ENCODE data around the gene ARFGAP3. TPM values are rescaled to one million over a fixed set of nuclear protein-coding genes. Genes with fewer than 3 reads are reported as not detected.
A peak's percentile ranks its signal among the peaks of the same experiment; 100 is the strongest.

The ARFGAP3 gene
- total RNA-seq, 1 donor from 2014 or later: 29.8 TPM

DNA sequence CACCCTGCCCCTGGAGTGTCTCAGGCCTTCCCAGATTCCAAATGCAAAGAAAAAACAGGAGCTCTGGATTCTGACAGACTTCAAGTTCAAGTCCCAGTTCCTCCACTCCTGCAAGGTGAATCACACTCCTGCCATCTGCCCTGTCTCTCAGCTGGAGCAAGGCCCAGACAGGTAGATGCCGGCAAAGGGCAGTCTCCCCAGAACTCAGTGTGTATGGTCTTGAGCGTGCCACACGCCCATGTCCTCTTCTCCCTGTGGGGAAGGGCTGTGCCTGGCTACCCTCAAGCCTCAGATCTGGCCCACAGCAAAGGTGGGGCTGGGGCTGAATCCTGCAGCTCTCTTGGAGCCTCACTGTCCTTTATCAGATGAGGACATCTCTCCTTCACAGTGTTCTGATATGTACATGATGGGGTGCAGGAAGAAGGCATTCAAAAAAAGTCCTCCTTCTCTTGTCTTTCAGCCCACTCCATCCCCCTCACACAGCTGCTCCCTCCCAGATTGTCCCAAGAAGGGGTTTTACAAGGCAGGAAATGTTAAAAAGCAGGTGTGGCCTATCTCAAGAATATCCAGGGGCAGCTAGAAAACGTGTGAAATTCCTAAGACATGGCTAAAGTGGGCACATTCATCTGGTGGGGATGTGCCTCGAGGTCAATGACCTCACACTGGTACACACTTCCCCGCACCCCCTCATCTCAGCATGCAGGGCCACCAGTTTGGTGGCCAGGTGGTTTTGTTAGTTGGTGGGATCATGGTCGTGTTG is 27.7 kb upstream of the ARFGAP3 start:
- Mint-ChIP-seq H3K27me3 (ENCODE audit: unreplicated experiment) (peaks cover 3% of the 10 kb centered on the region), H3K4me3 (ENCODE audit: unreplicated experiment) (no peak overlapping the region), H3K27ac (ENCODE audit: unreplicated experiment) (peak overlapping the region; percentile 18), H3K36me3 (ENCODE audit: low read depth, unreplicated experiment) (peaks cover 44% of the 10 kb centered on the region), H3K9me3 (ENCODE audit: unreplicated experiment) (no peaks in the 10 kb centered on the region), H3K4me1 (ENCODE audit: unreplicated experiment) (no peaks in the 10 kb centered on the region)
- TF ChIP-seq, protein P1, sequence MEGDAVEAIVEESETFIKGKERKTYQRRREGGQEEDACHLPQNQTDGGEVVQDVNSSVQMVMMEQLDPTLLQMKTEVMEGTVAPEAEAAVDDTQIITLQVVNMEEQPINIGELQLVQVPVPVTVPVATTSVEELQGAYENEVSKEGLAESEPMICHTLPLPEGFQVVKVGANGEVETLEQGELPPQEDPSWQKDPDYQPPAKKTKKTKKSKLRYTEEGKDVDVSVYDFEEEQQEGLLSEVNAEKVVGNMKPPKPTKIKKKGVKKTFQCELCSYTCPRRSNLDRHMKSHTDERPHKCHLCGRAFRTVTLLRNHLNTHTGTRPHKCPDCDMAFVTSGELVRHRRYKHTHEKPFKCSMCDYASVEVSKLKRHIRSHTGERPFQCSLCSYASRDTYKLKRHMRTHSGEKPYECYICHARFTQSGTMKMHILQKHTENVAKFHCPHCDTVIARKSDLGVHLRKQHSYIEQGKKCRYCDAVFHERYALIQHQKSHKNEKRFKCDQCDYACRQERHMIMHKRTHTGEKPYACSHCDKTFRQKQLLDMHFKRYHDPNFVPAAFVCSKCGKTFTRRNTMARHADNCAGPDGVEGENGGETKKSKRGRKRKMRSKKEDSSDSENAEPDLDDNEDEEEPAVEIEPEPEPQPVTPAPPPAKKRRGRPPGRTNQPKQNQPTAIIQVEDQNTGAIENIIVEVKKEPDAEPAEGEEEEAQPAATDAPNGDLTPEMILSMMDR (IDR thresholded peaks at IDR 0.05; ENCODE audit: unreplicated experiment): no peak
- no peak for DNase-seq (ENCODE audit: low spot score)

DNA sequence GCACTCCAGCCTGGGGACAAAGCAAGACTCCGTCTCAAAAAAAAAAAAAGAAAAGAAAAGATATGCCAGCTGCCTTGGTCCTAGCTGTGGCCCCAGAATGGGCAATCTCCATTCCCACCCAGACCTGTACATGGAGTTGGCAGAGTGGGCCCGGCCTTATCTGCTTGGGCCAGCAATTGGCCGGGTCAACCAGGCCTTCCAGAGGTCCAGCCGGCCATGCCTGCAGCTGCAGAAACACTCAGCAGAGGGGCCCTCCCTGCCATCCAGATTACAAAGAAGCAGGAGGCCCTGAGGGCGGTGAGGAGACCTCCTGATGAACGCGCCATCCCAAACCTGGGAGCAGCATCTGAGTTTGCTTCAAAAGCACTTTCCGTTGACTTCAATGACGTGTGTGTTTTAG is 26.9 kb upstream of the ARFGAP3 start:
- Mint-ChIP-seq H3K4me1 (ENCODE audit: unreplicated experiment) (no peaks in the 10 kb centered on the region), H3K9me3 (ENCODE audit: unreplicated experiment) (no peaks in the 10 kb centered on the region), H3K36me3 (ENCODE audit: low read depth, unreplicated experiment) (peaks cover 38% of the 10 kb centered on the region), H3K4me3 (ENCODE audit: unreplicated experiment) (no peak overlapping the region), H3K27me3 (ENCODE audit: unreplicated experiment) (peaks cover 5% of the 10 kb centered on the region), H3K27ac (ENCODE audit: unreplicated experiment) (no peak overlapping the region)
- TF ChIP-seq, protein P1 (IDR thresholded peaks at IDR 0.05; ENCODE audit: unreplicated experiment): no peak
- DNase-seq (ENCODE audit: low spot score): no peak

DNA sequence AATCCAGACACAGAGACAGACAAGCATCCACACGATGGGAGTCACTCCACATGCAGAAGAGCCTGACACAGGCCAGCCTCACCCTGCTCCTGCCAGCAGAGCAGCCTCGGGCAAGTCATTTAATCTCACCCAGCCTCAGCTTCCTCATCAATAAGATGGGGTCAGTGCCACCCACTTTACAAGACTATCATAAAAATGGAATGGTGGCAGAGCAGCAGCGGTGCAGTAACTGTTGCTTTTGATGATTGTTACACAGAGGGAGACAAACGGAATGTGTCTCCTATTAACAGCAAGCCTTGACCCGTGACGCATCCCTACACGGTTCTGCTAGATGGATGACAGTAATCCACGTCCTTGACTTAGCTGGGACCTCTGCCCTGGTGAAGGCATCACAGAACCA is 26.0 kb upstream of the ARFGAP3 start:
- Mint-ChIP-seq H3K27me3 (ENCODE audit: unreplicated experiment) (peaks cover 5% of the 10 kb centered on the region), H3K36me3 (ENCODE audit: low read depth, unreplicated experiment) (peaks cover 31% of the 10 kb centered on the region), H3K9me3 (ENCODE audit: unreplicated experiment) (no peaks in the 10 kb centered on the region), H3K27ac (ENCODE audit: unreplicated experiment) (no peak overlapping the region), H3K4me1 (ENCODE audit: unreplicated experiment) (no peaks in the 10 kb centered on the region), H3K4me3 (ENCODE audit: unreplicated experiment) (peak overlapping the region; percentile 0)
- no peak for DNase-seq (ENCODE audit: low spot score)
- TF ChIP-seq, protein P1 (IDR thresholded peaks at IDR 0.05; ENCODE audit: unreplicated experiment): no peak

DNA sequence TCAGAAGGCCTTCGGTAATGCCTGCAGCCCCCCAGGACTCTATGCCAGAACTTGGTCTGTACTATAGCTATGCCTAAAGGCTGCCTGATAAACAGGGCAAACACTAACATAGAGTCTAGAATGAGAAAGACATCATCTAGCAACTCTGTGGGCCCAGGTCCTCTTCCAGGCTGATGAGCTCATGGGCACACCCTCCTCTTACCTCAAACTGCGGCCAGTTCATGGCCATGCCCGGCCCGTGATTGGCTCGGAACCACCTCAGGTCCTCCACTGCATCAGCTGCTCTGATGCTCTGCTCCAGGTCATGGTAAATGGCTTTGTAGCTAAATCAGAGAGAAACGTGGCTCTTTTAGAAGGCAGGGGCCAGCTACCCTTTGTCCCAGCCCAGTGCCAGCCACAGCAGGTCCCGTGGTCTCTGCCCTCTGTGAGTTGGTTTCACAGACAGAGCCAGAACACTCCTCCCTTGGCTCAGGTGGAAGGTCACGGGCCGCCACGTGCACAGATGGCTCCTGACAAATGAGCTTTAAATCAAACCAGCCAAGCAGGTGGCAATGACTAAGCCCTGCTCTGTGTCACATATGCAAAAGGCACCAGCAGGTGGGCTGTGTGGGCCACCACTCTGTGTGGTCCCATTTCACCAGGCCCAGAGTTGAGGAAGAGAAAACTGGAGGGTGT is 25.0 kb upstream of the ARFGAP3 start:
- no peak for DNase-seq (ENCODE audit: low spot score)
- Mint-ChIP-seq H3K9me3 (ENCODE audit: unreplicated experiment) (no peaks in the 10 kb centered on the region), H3K4me3 (ENCODE audit: unreplicated experiment) (no peak overlapping the region), H3K4me1 (ENCODE audit: unreplicated experiment) (no peaks in the 10 kb centered on the region), H3K27me3 (ENCODE audit: unreplicated experiment) (peaks cover 5% of the 10 kb centered on the region), H3K36me3 (ENCODE audit: low read depth, unreplicated experiment) (peaks cover 21% of the 10 kb centered on the region), H3K27ac (ENCODE audit: unreplicated experiment) (no peak overlapping the region)
- TF ChIP-seq, protein P1 (IDR thresholded peaks at IDR 0.05; ENCODE audit: unreplicated experiment): no peak

DNA sequence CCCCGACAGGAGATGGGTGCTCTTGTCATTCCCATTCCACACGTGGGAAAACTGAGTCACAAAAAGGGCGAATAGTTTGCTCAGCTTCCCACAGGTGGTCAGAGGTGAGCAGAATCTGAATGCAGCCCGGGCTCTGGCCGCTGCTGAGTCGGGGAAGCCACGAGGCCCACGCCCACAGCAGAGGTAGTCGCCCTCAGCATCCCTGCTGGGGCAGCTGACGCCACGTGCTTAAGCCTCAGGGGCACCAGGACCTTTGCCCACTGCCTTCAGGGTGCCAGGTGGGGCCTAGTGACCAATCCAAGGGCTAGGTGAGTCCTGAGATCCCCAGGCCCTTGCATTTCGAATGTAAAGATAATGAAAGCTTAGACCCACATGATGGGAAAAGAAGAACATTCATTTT is 24.2 kb upstream of the ARFGAP3 start:
- peaks cover 5% of the 10 kb centered on the region for H3K27me3 Mint-ChIP-seq (ENCODE audit: unreplicated experiment)
- H3K36me3 Mint-ChIP-seq (ENCODE audit: low read depth, unreplicated experiment): peaks cover 21% of the 10 kb centered on the region
- no peaks in the 10 kb centered on the region for H3K4me1 Mint-ChIP-seq (ENCODE audit: unreplicated experiment)
- H3K27ac Mint-ChIP-seq (ENCODE audit: unreplicated experiment): no peak overlapping the region
- TF ChIP-seq, protein P1 (IDR thresholded peaks at IDR 0.05; ENCODE audit: unreplicated experiment): no peak
- no peak overlapping the region for H3K4me3 Mint-ChIP-seq (ENCODE audit: unreplicated experiment)
- no peaks in the 10 kb centered on the region for H3K9me3 Mint-ChIP-seq (ENCODE audit: unreplicated experiment)
- DNase-seq (ENCODE audit: low spot score): no peak

All from endothelial cell (in vitro differentiated cells).